ENCODE data around the gene SMYD1.
"Not testable (repeated sequence)": the region's sequence is repeated elsewhere in the genome, so short reads cannot be mapped to it uniquely, and the experiment has no call there.

The SMYD1 gene

DNA sequence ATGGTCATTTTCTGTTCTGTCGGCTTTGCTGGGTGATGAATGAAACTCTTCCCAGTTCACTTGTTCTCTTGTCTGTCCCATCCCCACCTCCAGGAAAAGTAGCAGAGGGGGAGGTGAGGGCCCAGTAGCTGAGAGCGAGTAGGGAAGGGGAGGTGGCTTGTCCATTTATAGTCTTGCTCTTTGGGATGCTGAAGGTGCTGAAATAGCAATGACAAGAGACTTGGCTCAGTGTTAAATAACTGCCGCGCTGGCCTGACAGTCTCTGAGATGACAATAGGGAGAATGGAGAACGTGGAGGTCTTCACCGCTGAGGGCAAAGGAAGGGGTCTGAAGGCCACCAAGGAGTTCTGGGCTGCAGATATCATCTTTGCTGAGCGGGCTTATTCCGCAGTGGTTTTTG, at the start of gene SMYD1:
TSS of gene SMYD1 (plus strand) at position 228 of the 400 bp plus-strand sequence. CDS start at position 268, 40 bp downstream.
- no peak for DNase-seq

- not testable (repeated sequence) for DNase-seq
Measured at GRCh38 chr2:88018077-88018805, 49.4 kb upstream of the SMYD1 start.

GRCh38 chr2:88018909-88019308, 48.7 kb upstream of the SMYD1 start:
- no peak for DNase-seq

- DNase-seq, result no peak
Measured at GRCh38 chr2:88019985-88020384, 47.6 kb upstream of the SMYD1 start.

GRCh38 chr2:88022669-88022921, 45.0 kb upstream of the SMYD1 start:
- no peak for DNase-seq

DNA sequence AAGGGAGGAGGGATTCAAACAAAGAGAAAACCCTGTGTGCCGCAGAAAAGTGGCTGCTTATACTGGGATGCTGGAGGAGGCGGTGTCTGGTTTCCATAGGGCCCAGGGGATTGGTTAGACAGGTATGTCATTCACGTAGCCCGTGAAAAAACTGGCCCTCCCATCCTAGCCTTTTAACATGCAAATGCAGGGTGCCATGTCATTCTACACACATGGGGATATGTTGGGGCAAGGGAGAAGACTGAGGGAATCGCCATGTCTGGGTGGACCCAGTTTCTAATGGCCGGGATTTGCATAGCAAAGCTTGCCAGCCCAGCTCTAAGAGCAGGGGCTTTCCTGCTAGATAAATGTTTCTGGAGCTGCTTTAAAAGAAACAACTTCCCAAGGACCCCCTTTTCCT, 43.1 kb upstream of the SMYD1 start:
- DNase-seq, result no peak

- no peak for DNase-seq
Measured at GRCh38 chr2:88027697-88028389, 39.8 kb upstream of the SMYD1 start.

- DNase-seq, result no peak
Measured at GRCh38 chr2:88028931-88029330, 38.7 kb upstream of the SMYD1 start.

DNA sequence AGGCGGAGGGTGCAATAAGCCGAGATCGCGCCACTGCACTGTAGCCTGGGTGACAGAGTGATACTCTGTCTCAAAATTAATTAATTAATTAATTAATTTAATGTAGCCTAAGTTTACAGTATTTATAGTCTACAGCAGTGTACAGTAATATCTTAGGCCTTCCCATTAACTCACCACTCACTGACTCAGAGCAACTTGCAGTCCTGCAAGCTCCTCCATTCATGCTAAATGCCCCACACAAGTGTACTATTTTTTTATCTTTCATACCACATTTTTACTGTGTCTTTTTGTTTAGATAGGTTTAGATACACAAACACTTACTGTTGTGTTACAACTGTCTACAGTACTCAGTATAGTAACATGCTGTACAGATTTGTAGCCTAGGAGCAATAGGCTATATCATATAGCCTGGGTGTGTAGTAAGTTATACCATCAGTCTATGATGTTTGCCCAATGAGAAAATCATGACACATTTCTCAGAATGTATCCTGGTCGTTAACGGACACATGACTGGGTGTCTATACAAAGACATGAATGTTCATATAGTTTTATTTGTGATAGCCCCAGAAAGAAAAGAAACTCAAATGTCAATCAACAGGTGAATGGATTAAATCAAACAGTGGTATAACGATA, 35.4 kb upstream of the SMYD1 start:
- no peak for DNase-seq

GRCh38 chr2:88036182-88036581, 31.4 kb upstream of the SMYD1 start:
- DNase-seq, result no peak

- DNase-seq, result no peak
Measured at GRCh38 chr2:88036606-88037005, 31.0 kb upstream of the SMYD1 start.

- no peak for DNase-seq
Measured at GRCh38 chr2:88038263-88039105, 29.1 kb upstream of the SMYD1 start.

GRCh38 chr2:88042476-88042875, 25.1 kb upstream of the SMYD1 start:
- DNase-seq, result no peak

DNA sequence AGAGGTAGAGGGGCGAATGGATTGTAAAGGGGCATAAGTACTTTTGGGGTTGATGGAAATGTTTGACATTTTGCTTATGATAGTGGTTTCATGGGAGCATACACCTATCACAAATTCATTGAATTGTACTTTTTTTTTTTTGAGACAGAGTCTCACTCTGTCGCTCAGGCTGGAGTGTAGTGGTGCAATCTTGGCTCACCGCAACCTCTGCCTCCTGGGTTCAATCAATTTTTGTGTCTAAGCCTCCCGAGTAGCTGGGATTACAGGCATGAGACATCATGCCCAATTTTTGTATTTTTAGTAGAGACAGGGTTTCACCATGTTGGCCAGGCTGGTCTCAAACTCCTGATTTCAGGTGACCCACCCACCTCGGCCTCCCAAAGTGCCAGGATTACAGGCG, 22.1 kb upstream of the SMYD1 start:
- DNase-seq, result not testable (repeated sequence)

DNA sequence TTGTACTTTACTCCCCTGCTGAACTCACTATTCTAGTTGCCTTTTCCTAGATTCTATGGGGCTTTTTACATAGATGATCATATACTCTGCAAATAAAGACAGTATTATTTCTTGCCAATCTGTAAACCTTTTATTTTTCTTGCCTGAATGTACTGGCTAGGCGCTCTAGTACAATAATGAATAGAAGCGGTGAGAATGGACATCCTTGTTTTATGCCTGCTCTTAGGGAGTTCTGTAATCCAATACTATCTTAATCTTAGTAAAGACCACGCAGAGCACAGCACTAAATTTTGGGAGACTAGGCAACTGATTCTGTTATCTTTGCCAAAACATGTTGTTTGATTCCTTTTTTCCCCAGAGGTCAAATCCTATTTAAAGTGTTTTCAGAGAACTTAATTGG, 19.1 kb upstream of the SMYD1 start:
- no peak for DNase-seq

GRCh38 chr2:88049622-88050021, 18.0 kb upstream of the SMYD1 start:
- DNase-seq, result no peak

DNA sequence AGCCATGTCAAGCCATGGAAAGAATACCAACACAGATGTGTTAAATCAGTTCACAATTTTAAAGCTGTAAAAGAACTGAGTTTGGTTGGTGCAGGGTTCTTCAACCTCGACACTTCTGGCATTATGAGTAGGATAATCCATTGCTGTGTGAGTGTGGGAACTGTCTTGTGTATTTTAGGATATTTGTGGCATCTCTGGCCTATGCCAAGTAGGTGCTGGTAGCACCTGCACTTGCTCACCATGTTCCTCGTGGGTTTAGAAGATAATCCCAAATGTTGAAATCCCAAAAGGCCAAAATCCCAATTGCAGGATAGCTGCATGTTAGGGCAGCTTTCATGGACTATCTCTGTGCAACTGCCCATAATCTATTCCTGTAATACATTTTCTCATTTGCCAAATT, 15.8 kb upstream of the SMYD1 start:
- DNase-seq, result no peak

DNA sequence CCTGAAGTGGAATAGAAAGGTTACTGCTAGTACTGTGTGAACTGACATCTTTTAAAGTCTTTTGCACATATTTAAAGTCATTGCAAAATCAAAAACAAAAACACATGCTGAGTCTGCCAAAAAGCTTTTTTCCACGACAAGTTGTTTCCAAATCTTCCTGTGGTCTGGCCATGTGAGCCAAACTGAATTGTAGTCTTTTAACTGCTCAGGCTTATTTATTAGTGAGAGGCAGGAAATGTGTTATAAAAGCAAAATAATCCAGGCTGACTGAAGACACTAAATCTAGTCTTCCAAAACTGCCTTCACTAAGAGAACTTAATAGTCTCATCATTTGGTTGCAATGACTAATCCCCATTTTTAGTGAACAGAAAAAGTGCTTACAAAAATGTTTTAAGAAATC, 14.3 kb upstream of the SMYD1 start:
- DNase-seq, result no peak

GRCh38 chr2:88053934-88054781, 13.5 kb upstream of the SMYD1 start:
- no peak for DNase-seq

DNA sequence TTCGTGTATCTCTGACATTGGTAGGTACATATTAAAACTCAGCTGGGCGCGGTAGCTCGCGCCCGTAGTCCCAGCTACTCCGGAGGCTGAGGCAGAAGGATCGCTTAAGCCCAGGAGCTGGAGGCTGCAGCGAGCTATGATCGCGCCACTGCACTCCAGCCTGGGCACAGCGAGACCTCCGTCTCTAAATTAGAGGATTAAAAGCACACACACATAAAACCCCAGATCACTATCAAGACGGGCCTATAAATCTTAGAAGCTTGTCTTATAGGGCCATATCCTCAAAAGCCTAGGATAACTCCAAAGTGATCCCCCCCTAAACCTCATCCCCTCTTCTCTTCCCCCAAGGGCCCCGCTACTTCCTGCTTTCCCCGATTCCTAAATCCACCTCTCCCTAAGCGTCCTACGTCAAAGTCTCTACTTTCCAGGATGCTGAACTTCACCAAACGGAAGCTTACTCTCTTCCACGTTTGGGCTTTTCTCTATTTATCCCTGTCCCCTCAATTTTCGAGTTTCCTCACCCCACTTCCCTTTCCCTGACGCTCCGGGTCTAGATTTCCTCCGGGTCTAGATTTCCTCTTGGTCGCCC, 12.7 kb upstream of the SMYD1 start:
- no peak for DNase-seq

GRCh38 chr2:88055371-88056128, 12.1 kb upstream of the SMYD1 start, which contains the start of gene KRCC1:
KRCC1 (minus strand) TSS chr2:88055783; CDS start chr2:88028563, 27,220 bp downstream.
- peak; percentile 78 to 90 (median 86) for DNase-seq

Measured in activated CD4-positive, CD25-positive, alpha-beta regulatory T cell (primary cell).